OCI-LY7 (cell line): ENCODE data around the gene CHCHD5. TPM values are rescaled to one million over a fixed set of nuclear protein-coding genes. Genes with fewer than 3 reads are reported as not detected.

Experiments
- BruUV-seq: library from RNA; stranded (reverse); fragments of 400-500 nt; replicated peaks from 2 replicates; lab custom pipeline; 2021; lab: Mats Ljungman, UMichigan
- CTCF ChIA-PET: fragments of 300-600 bp; sonication (Branson Sonifier 250); formaldehyde crosslinking; loops from one replicate; lab custom pipeline; 2022; ENCODE audit warnings: antibody characterized with exemption; ENCODE audit not compliant: unreplicated experiment; lab: Charles Lee
- POLR2A ChIA-PET: fragments of 300-600 bp; sonication (Branson Sonifier 250); formaldehyde crosslinking; loops from one replicate; lab custom pipeline; 2022; ENCODE audit warnings: antibody characterized with exemption; lab: Charles Lee
- DNase-seq: peaks from one replicate; pipeline ENCODE4 v3.0.0-alpha.2; 2015; ENCODE audit warnings: low spot score
- H2AFZ ChIP-seq: fragments of 200-600 bp; sonication (generic), shearing (Covaris generic); 2 replicates; pipeline ENCODE4 v1.6.1; 2014; ENCODE audit warnings: mild to moderate bottlenecking, antibody characterized with exemption, low read length, moderate library complexity
- H3K27ac ChIP-seq: fragments of 200-600 bp; sonication (generic); 2 replicates; pipeline ENCODE4 v1.5.1; 2014; ENCODE audit warnings: mixed run types, low read depth, mild to moderate bottlenecking, moderate library complexity, low read length, inconsistent platforms; ENCODE audit not compliant: poor library complexity, severe bottlenecking
- H3K36me3 ChIP-seq: fragments of 200-600 bp; sonication (generic); 2 replicates; pipeline ENCODE4 v1.6.1; 2014; ENCODE audit warnings: mild to moderate bottlenecking, antibody characterized with exemption, low read length, moderate library complexity, mixed read lengths; ENCODE audit not compliant: insufficient read depth
- H3K4me1 ChIP-seq: fragments of 200-600 bp; sonication (generic); 2 replicates; pipeline ENCODE4 v1.5.1; 2014; ENCODE audit warnings: mild to moderate bottlenecking, low read length; ENCODE audit not compliant: insufficient read depth, poor library complexity, severe bottlenecking
- H3K4me2 ChIP-seq: fragments of 200-600 bp; sonication (generic); 2 replicates; pipeline ENCODE4 v1.6.1; 2014; ENCODE audit warnings: mild to moderate bottlenecking, low read length
- H3K4me3 ChIP-seq: fragments of 200-600 bp; sonication (generic); 2 replicates; pipeline ENCODE4 v1.5.1; 2014; ENCODE audit warnings: mild to moderate bottlenecking, low read depth, low read length; ENCODE audit not compliant: poor library complexity, severe bottlenecking
- H3K79me2 ChIP-seq: fragments of 200-600 bp; sonication (generic); 2 replicates; pipeline ENCODE4 v1.6.1; 2016; ENCODE audit warnings: low read depth, mild to moderate bottlenecking, low read length, moderate library complexity, mixed read lengths; ENCODE audit not compliant: insufficient read depth
- H3K9me2 ChIP-seq: fragments of 200-600 bp; sonication (generic); 2 replicates; pipeline ENCODE4 v1.6.1; 2016; ENCODE audit warnings: mild to moderate bottlenecking, low read length, mixed read lengths; ENCODE audit not compliant: insufficient read depth
- H3K9me3 ChIP-seq: fragments of 200-600 bp; sonication (generic); 2 replicates; pipeline ENCODE4 v1.6.1; 2014; ENCODE audit warnings: mild to moderate bottlenecking, mixed run types, low read length, mixed read lengths
- H4K20me1 ChIP-seq: fragments of 200-600 bp; sonication (generic); 2 replicates; pipeline ENCODE4 v1.6.1; 2014; ENCODE audit warnings: mild to moderate bottlenecking, antibody characterized with exemption, low read length, moderate library complexity, mixed read lengths; ENCODE audit not compliant: insufficient read depth
- CTCF ChIP-seq: fragments of 200-600 bp; sonication (generic); conservative IDR thresholded peaks from 2 replicates; pipeline ENCODE4 v1.5.1; 2014; ENCODE audit warnings: mild to moderate bottlenecking, antibody characterized with exemption, low read length, moderate library complexity, mixed read lengths
- EZH2phosphoT487 ChIP-seq: fragments of 200-600 bp; sonication (generic); IDR thresholded peaks from 2 replicates; pipeline ENCODE4 v1.6.1; 2018; ENCODE audit warnings: low read depth, borderline replicate concordance, mild to moderate bottlenecking, mixed run types, antibody characterized with exemption, low read length, moderate library complexity, mixed read lengths
- intact Hi-C: fragments of 100-400 bp; cut with micrococcal nuclease; formaldehyde crosslinking; loops from one replicate; pipeline ENCODE4 v1.10.0; 2022; ENCODE audit not compliant: unreplicated experiment
- total RNA-seq, 2 experiments: library from RNA; depleted of rRNA in 1 of 2; stranded (reverse); fragments of >200 nt in 1 of 2; shearing (Covaris generic) in 1 of 2; gene quantifications; 2 replicates each; pipeline ENCODE4 v1.2.3, GENCODE V29; 2014 to 2022

Gene CHCHD5
- total RNA-seq, 2 experiments from 2014 or later, result 22.5 to 36.0 TPM

DNA sequence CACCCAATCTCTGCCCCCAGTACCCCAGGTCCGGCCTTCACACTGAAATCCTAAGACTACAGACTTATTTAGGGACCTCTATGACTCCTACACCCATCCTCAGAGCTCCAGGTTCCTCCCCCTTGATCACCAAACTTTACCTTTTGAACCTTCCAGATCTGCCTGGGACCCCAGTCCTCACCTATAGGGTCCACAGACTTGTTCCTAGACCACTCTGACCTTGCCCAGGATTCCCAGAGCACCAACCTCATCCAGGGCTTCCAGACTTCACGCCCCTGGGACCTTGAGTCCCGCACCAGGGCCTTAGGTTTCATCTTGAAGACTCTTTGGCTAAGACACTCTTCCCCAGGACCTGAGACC lies 462 bp downstream of the CHCHD5 start:
- TF ChIP-seq CTCF (no peak), EZH2phosphoT487 (no peak)
- no TSS peak for BruUV-seq
- Histone ChIP-seq H4K20me1 (no peaks in the 10 kb centered on the region), H3K79me2 (peaks cover 8% of the 10 kb centered on the region; the same call in 1 of the 2 replicates), H3K9me2 (no peaks in the 10 kb centered on the region), H3K4me1 (peaks cover 27% of the 10 kb centered on the region), H3K9me3 (no peaks in the 10 kb centered on the region), H3K36me3 (peaks cover 4% of the 10 kb centered on the region; the same call in 1 of the 2 replicates), H3K4me3 (peak overlapping the region; percentile 75), H2AFZ (peak overlapping the region; percentile 87), H3K4me2 (peak overlapping the region; percentile 91), H3K27ac (peak overlapping the region; percentile 76)
- ChIA-PET POLR2A (interaction anchor here (0.5 to 1.6 kb wide), 7 partner anchors 9 to 1310 kb away, joined by 3 to 5 read pairs (median 3); no protein-coding TSS in a partner anchor), CTCF (interaction anchor here (0.6 kb wide), 2 partner anchors 46 to 100 kb away, joined by 3 read pairs; no protein-coding TSS in a partner anchor)
- intact Hi-C loops, result loop anchor here (1.0 to 5.0 kb wide), 4 partner anchors 43 to 530 kb away; partner anchors contain the start of genes POLR1B, TMEM87B and ZC3H8
- DNase-seq, result no peak

GRCh38 chr2:112585400-112585799 lies 991 bp downstream of the CHCHD5 start:
- Histone ChIP-seq H3K4me3 (peak overlapping the region; percentile 75), H3K9me3 (no peaks in the 10 kb centered on the region), H3K9me2 (no peaks in the 10 kb centered on the region), H4K20me1 (no peaks in the 10 kb centered on the region), H3K27ac (peak overlapping the region; percentile 76), H2AFZ (no peak overlapping the region; the same call in 1 of the 2 replicates), H3K79me2 (peaks cover 8% of the 10 kb centered on the region; the same call in 1 of the 2 replicates), H3K4me1 (peaks cover 27% of the 10 kb centered on the region), H3K4me2 (peak overlapping the region; percentile 91), H3K36me3 (peaks cover 4% of the 10 kb centered on the region; the same call in 1 of the 2 replicates)
- no TSS peak for BruUV-seq
- intact Hi-C loops, result loop anchor here (2.0 kb wide), 1 partner anchor 531 kb away; the partner anchor contains the start of gene TMEM87B
- TF ChIP-seq CTCF (no peak), EZH2phosphoT487 (no peak)
- no peak for DNase-seq
- POLR2A ChIA-PET, result interaction anchor here (0.6 to 1.6 kb wide), 5 partner anchors 8 to 269 kb away, joined by 3 to 5 read pairs (median 3); no protein-coding TSS in a partner anchor
- CTCF ChIA-PET, result no interaction called here
